ENCODE data around the gene CCDC85B. TPM values are rescaled to one million over a fixed set of nuclear protein-coding genes. Genes with fewer than 3 reads are reported as not detected.

The CCDC85B gene
- total and polyA plus RNA-seq, 2 of the 13 experiments (the other 11 are each of a cell fraction or from before 2014, with no cell fraction given): 8.2 to 19.5 TPM

DNA sequence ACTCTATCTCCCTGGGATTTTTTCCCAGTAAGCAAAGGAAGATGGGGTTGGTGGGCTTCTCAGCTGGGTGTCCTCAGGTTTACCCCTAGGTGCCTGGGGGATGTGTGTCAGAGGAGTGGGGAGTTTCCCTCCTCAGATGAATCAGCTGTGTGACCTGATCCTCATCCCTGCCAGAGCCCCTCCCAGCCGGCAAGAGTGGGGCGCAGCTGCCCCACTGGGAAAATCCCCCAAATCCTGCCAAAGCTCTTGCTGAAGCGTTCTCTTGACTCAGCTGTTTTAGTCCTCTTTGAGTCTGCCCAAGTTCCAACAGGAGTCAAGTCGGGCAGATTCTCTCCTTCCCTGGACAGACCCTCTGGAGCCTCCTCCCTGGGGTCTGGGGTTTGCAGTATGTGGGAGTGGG, 22.4 kb downstream of the CCDC85B start:
- WGBS (ENCODE audit: low lambda C conversion rate): 49% methylated on average over 4 of the region's 4 CpGs
- Histone ChIP-seq H3K9me3 (ENCODE audit: low read length) (no peaks in the 10 kb centered on the region), H3K4me3 (replicated peaks in 1 of 3; ENCODE audit: insufficient read depth in 1 of 3, low read depth in 2 of 3, low read length in 3 of 3) (no peak overlapping the region), H3K4me1 (ENCODE audit: insufficient read depth, low read length) (peaks cover 69% of the 10 kb centered on the region), H3K9ac (ENCODE audit: insufficient read depth, low read depth, low read length) (no peak overlapping the region), H2AFZ (ENCODE audit: low read length) (no peak overlapping the region), H3K4me2 (ENCODE audit: low read depth, low read length) (no peak overlapping the region), H3K79me2 (ENCODE audit: insufficient read depth, low read length) (peaks cover 2% of the 10 kb centered on the region), H3K27ac (ENCODE audit: extremely low read length, insufficient read depth, low read length) (no peak overlapping the region), H4K20me1 (ENCODE audit: insufficient read depth, low read length) (no peaks in the 10 kb centered on the region), H3K27me3 (ENCODE audit: control insufficient read depth in 1 of 2, insufficient read depth in 2 of 2, low read length in 2 of 2) (peaks cover 0 to 3% of the 10 kb centered on the region in 2 experiments; a peak in 1 of 5 replicates), H3K36me3 (replicated peaks in 1 of 2; ENCODE audit: control insufficient read depth in 1 of 2, insufficient read depth in 2 of 2, low read length in 2 of 2) (no peaks in the 10 kb centered on the region)
- ATAC-seq (no peak), FAIRE-seq (no peak), DNase-seq (ENCODE audit: low spot score) (no peak)
- CTCF ChIA-PET (ENCODE audit: low intra/inter-chr PET ratio, low total read pairs): no interaction called here
- BruUV-seq (replicated peaks): no TSS peak
- TF ChIP-seq KLF13 (CRISPR knock-in tag; IDR thresholded peaks at IDR 0.05): no peak
- TF ChIP-seq ZNF564 (CRISPR knock-in tag; IDR thresholded peaks at IDR 0.05): no peak
- TF ChIP-seq, protein P1, sequence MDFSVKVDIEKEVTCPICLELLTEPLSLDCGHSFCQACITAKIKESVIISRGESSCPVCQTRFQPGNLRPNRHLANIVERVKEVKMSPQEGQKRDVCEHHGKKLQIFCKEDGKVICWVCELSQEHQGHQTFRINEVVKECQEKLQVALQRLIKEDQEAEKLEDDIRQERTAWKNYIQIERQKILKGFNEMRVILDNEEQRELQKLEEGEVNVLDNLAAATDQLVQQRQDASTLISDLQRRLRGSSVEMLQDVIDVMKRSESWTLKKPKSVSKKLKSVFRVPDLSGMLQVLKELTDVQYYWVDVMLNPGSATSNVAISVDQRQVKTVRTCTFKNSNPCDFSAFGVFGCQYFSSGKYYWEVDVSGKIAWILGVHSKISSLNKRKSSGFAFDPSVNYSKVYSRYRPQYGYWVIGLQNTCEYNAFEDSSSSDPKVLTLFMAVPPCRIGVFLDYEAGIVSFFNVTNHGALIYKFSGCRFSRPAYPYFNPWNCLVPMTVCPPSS (IDR thresholded peaks at IDR 0.05): no peak
- no peak for TF ChIP-seq SRSF1 (optimal IDR thresholded peaks at IDR 0.05; ENCODE audit: low read depth, low read length)
- no peak for TF ChIP-seq ZKSCAN1 (IDR thresholded peaks at IDR 0.05; ENCODE audit: low read length)
- no peak for TF ChIP-seq ZNF790 (CRISPR knock-in tag; IDR thresholded peaks at IDR 0.05; ENCODE audit: borderline replicate concordance)
- TF ChIP-seq ZNF589 (CRISPR knock-in tag; conservative IDR thresholded peaks at IDR 0.05): no peak
- no peak for TF ChIP-seq BCL6 (CRISPR knock-in tag; IDR thresholded peaks at IDR 0.05)
- no peak for TF ChIP-seq ZNF33B (CRISPR knock-in tag; IDR thresholded peaks at IDR 0.05)
- TF ChIP-seq ZNF567 (CRISPR knock-in tag; IDR thresholded peaks at IDR 0.05; ENCODE audit: borderline replicate concordance): no peak
- TF ChIP-seq TARDBP (CRISPR knock-in tag; IDR thresholded peaks at IDR 0.05): no peak
- no peak for TF ChIP-seq NFATC3 (CRISPR knock-in tag; IDR thresholded peaks at IDR 0.05)
- no peak for TF ChIP-seq ZNF33A (CRISPR knock-in tag; IDR thresholded peaks at IDR 0.05; ENCODE audit: borderline replicate concordance)
- TF ChIP-seq POLR2AphosphoS2 (IDR thresholded peaks at IDR 0.05; ENCODE audit: low read depth, low read length): no peak
- no peak for TF ChIP-seq JDP2 (CRISPR knock-in tag; IDR thresholded peaks at IDR 0.05; ENCODE audit: borderline replicate concordance)
- TF ChIP-seq DPF2 (CRISPR knock-in tag; IDR thresholded peaks at IDR 0.05; ENCODE audit: borderline replicate concordance, low read depth): no peak
- TF ChIP-seq, protein P2, sequence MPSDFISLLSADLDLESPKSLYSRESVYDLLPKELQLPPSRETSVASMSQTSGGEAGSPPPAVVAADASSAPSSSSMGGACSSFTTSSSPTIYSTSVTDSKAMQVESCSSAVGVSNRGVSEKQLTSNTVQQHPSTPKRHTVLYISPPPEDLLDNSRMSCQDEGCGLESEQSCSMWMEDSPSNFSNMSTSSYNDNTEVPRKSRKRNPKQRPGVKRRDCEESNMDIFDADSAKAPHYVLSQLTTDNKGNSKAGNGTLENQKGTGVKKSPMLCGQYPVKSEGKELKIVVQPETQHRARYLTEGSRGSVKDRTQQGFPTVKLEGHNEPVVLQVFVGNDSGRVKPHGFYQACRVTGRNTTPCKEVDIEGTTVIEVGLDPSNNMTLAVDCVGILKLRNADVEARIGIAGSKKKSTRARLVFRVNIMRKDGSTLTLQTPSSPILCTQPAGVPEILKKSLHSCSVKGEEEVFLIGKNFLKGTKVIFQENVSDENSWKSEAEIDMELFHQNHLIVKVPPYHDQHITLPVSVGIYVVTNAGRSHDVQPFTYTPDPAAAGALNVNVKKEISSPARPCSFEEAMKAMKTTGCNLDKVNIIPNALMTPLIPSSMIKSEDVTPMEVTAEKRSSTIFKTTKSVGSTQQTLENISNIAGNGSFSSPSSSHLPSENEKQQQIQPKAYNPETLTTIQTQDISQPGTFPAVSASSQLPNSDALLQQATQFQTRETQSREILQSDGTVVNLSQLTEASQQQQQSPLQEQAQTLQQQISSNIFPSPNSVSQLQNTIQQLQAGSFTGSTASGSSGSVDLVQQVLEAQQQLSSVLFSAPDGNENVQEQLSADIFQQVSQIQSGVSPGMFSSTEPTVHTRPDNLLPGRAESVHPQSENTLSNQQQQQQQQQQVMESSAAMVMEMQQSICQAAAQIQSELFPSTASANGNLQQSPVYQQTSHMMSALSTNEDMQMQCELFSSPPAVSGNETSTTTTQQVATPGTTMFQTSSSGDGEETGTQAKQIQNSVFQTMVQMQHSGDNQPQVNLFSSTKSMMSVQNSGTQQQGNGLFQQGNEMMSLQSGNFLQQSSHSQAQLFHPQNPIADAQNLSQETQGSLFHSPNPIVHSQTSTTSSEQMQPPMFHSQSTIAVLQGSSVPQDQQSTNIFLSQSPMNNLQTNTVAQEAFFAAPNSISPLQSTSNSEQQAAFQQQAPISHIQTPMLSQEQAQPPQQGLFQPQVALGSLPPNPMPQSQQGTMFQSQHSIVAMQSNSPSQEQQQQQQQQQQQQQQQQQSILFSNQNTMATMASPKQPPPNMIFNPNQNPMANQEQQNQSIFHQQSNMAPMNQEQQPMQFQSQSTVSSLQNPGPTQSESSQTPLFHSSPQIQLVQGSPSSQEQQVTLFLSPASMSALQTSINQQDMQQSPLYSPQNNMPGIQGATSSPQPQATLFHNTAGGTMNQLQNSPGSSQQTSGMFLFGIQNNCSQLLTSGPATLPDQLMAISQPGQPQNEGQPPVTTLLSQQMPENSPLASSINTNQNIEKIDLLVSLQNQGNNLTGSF (CRISPR knock-in tag; IDR thresholded peaks at IDR 0.05): no peak
- TF ChIP-seq, protein P3, sequence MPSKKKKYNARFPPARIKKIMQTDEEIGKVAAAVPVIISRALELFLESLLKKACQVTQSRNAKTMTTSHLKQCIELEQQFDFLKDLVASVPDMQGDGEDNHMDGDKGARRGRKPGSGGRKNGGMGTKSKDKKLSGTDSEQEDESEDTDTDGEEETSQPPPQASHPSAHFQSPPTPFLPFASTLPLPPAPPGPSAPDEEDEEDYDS (CRISPR knock-in tag; IDR thresholded peaks at IDR 0.05): no peak
- intact Hi-C loops (cut with micrococcal nuclease; ENCODE audit: unreplicated experiment) (no loop called here), in situ Hi-C loops (cut with HindIII; ENCODE audit: extremely low pct_ligation_motif_present, low pct_unique_long_range_greater_than_20kb) (no loop called here)
- POLR2A ChIA-PET: interaction anchor here (1.7 to 2.4 kb wide), 2 partner anchors 14 to 23 kb away, joined by 9 to 21 read pairs; partner anchors contain the start of genes CCDC85B, FIBP and FOSL1

All from HepG2 (cell line).